Measurements from ENCODE around the gene RPS6KL1.
"Not testable (repeated sequence)": the region's sequence is repeated elsewhere in the genome, so short reads cannot be mapped to it uniquely, and the experiment has no call there.

RPS6KL1 gene

DNA sequence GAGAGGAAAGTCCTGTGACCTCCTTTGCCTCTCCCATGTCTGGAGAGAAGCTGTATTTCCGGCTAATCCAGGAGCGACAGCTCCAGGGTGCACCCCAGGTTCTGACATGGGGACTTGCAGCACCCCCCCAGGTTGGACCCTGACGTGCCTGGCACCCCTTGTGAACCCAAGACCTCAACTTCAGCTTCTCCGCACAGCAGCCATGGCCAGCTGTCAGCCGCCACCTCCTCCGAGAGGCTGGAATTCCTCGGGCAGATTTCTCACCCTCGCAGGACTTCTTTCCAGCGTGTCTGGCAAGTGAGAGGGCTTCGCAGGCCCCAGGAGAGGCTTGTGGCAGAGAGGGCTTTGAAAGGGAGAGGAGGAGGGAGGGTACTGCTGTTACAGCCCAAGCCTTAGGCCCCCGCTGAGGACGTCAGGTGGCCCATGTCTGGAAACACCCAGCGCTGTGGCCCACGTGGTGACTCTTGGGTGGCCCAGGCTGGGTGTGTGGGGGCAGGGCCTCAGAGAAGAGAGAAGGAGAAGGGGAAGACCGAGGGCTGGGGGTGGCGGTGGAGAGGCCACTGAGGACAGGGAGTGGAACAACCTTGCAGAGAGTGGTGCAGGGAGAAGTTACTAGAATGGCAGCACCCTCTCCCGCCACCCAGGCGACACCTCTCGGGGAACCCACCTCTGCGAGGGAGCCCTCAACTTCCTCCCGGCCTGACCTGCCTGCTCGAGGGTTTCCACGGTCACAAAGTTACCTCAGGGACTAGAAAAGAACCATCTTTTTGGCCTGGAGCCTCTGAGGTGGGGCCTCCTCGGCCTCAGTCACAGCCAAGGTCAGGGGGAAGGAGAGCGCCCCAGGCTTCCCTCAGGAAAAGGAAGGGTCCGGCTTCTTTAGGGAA, 11.7 kb upstream of the RPS6KL1 start:
- peak; percentile 20 for DNase-seq

DNA sequence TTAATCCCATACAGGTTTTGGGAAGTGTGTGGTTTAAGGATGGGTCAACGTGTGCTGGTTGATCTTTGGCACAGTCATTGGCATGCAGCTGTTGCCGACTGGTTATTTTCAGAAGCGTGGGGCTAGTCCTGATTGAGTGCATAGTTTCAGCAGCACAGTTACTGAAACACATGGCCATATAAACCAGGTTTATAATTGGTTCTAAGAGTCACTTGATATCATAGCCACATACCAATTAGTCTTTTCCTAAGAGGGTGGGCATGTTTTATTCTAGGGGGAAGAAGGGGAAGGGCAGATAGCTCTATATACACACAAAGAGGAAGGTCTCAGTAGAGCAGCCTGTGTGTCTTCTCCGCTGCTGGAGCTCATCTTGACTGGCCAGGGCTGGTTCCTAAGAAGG, 11.0 kb upstream of the RPS6KL1 start:
- DNase-seq = peak; percentile 73

DNA sequence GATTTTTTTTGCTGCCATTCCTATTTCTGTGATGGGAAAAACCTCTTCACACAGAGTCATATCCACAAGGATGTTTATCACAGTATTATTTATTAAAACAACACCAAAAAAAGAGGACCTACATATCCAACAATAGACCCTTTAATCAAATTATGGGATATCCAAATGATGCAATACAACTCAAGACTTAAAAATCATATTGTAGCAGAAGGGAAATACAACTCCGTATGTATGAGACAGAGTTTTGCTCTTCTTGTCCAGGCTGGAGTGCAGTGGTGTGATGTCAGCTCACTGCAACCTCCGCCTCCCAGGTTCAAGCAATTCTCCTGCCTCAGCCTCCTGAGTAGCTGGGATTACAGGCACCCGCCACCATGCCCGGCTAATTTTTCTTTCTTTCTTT, 9.9 kb upstream of the RPS6KL1 start:
- DNase-seq = not testable (repeated sequence)

DNA sequence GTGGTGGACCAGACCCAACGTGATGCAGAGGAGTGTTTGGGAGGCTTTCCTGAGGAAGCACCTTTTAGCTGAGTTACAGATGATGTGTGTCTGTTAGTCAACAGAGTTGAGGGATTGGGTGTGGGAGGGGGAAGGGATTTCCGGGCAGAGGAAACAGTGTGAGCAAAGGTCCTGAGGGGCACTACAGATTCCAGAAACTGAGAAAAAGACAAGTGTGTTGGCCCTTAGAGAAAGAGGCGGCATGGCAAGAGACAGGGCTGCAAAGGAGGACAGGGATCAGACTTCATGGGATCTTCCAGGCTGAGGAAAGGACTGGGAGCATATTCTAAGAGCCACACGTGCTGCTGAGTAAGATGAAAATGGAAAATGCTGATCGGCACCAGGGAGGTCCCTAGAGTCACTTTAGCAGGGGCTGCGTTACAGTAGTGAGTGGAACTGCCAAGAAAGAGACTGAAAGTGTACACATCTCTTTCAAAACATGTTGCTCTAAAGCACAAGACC, 9.4 kb upstream of the RPS6KL1 start:
- DNase-seq = no peak

DNA sequence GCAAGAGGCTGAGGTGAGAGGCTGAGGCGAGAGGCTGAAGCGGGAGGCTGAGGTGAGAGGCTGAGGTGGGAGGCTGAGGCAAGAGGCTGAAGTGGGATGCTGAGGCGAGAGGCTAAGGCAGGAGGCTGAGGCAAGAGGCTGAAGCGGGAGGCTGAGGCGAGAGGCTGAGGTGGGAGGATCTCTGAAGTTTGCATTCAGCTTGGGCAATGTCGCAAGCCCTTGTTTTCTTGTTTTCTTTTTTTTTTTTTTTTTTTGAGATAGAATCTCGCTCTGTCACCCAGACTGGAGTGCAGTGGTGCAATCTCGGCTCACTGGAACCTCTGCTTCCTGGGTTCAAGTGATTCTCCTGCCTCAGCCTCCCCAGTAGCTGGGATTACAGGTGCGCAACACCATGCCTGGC, 8.7 kb upstream of the RPS6KL1 start:
- not testable (repeated sequence) for DNase-seq

DNA sequence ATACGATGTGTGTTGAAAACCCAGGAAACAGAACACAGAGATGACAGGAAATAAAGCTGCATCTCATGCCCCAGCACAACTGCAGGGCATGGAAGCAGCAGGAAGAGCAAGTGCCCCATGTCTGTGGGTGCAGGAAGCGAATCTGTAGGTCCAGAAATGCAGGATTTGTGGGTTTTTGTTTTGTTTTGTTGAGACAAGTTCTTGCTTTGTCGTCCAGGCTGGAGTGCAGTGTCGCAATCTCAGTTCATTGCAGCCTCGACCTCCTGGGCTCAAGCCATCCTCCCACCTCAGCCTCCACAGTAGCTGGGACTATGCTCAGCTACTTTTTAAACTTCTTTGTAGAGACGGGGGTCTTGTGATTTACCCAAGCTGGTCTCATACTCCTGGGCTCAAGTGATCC, 6.2 kb upstream of the RPS6KL1 start:
- DNase-seq = no peak

DNA sequence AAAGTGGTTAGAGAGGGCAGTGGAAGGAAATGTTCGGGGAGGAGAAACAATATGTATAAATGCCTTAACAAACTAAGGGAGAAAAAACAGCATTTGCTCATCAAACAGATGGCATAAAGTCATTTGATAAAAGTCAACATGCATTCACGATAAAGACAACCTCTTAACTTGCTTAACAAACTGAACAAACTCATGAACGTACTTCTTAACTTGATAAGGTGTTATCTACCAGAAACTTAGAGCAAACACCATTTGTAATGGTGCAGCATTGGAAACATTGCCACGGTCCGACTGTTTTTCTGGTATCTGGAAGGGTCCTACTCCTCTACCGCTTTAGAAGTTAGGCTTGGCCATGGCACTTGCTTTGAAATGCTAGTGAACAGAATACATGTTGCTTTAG, 4.2 kb upstream of the RPS6KL1 start:
- DNase-seq = no peak

DNA sequence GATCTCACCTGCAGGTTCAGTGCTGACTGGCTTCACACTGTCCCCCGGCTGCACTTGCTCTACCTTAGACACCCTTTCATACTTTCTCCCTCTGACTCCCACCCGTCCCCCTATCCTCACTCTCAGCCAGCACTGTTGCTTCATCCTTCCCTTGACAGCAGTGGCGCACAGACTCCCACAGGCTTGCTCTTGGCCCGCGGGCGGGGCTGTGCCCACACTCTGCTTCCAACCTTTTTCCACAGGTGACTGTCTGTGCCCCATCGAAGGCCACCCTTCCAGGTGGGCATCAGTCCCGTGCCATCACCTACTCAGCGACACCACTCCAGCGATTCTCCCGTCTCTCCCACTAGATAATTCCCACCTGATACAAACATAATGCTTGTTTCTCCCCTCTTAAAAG, 1.0 kb upstream of the RPS6KL1 start:
- no peak for DNase-seq

DNA sequence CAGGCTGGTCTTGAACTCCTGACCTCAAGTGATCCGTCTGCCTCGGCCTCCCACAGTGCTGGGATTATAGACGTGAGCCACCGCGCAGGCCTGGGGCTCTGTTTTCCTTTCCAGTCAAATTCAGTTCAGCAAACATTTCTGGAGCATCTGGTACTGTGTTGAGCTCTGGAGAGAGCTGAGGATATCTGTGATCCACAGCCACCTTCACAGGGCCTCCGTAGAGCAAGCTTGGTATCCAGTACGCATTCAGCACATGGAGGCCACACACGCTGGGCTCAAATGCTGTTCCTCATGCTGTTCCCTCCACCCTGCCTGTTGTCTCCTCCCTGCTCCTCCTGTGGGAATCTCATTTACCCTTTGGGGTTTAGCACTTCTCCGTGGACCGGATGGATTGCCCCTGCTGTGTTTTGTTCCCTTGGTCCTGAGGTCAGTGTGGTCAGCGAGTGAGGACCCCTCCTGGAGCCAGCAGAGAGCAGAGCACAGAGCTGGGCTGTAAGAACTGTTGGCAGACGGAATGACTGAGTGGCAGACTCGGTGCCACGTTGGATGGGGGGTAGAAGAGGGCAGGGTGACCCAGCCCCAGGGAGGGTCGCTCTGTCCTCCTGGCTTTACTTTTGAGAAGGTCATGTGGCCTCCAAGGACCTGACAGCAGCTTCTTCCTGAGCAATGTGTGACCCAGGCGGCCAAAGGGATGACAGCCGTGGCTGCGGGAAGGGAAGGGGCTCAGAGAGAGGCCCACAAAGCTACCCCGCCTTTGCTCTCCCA, 891 bp downstream of the RPS6KL1 start:
- no peak for DNase-seq

DNA sequence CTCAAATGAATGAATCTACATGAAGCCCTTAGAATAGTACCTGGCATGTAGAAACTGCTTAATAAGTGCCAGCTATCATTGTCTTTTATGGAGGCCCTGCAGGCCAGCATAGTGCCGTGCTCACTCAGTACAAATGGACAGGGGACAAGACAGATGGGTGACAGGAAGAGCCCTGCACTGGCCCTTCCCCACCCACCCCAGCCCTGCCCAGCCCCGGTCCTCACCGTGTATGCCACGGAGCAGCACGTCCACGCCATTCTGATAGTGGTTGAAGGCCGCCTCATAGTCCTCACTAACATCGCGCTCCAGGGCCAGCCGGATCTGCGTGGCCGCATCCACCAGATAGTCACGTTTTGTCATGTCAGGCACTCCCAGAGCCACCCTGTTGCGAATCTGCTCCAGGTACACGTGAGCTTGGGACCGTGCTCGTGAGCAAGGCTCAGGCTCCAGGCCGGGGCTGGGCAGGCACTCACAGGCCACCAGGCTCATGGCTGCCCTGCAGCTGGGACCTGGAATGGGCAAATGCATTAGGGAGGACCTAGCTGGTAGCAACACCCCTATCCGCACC, 1.9 kb downstream of the RPS6KL1 start:
- no peak for DNase-seq

DNA sequence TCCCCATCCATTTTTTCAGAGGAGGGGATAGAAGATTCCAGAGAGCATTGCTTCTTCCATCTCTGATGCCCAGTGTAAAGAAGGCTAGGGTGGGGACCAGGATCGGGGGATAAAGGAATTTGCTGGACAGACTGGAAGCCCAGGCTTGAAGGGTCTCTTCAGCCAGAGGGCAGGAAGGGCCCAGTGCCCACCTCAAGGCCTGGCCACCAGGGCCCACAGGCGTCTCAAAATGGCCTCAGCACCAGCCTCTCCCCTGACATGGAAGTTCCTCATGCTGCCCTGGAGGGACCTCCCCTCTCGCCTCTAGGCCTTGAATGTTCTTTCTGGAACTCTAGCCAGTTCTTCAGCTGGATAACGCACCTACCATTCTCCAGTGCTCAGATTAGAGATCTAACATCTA, 2.8 kb downstream of the RPS6KL1 start:
- DNase-seq = no peak

DNA sequence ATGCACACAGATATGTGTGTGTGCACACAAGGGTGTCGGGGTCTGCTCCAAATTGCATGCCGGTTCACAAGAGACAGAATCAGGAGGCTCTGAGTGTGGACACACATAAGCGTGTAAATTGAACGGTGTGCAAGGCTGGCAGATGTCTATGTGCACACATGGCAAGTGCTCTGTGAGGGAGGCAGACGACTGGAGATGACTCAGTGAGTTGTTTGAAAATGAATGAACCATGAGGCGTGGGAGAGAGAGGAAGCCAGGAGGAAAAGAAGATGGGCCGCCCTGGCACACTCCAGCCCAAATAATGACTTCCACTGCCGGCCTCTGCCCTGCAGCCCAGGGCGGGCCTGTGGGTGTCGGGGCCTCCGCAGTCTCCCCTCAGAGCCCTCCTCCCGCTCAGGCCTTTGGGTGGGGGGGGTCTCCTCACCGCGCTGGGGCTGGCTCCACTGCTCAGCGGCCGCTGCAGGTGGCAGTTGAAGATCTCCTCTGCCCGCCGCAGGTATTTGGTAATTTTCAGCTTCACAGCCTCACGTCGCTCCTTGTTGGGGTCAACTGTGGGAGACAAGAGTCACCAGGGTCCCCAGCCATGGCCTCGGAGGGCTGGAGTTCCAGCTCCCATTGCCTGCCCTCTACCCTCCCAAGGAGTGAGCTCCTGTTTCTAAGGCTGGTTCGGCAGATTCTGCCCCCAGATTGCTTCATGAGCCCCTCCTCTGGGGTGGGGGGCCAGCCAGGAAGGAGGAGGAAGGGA, 3.5 kb downstream of the RPS6KL1 start:
- no peak for DNase-seq

DNA sequence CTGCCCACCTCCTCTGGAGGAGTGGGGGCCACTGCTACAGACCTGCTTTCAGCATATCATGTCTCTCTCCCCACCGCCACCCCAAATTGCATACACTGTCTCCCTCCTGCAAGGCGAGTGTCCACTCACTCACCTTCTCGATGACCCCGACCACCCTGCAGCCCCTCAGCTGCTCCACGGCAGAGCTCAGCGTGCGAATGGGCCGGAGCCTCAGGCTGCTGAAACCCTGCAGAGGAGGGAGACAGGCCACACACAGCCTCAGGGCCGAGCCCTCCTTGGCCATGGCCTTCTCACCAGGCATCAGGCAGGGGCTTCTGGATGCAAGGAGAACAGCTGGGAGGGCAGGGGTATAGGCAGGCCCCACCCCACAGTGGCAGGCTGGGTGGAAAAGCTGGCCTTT, 4.7 kb downstream of the RPS6KL1 start:
- DNase-seq = no peak

DNA sequence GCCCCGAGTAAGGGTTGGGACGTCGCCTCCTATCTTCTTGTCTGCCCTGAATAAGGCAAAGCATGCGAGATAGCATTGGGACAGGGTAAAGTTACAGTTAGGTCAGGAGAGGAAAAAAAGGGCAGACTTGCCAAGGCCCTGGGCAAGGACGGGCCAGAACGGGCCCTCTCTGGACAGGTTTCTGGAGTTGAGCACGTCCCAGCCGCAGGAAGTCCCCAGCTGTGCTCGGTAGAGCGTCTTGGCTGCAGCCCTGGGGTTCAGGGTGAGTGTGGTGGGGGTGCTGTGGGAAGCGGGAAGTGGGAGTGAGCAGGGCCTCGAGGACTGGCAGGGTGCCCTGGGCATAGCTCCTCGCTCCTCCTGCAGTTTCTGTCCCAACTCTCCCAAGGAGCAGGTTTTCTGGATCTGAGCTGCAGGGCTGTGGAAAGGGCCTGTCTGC, 5.4 kb downstream of the RPS6KL1 start:
- no peak for DNase-seq

DNA sequence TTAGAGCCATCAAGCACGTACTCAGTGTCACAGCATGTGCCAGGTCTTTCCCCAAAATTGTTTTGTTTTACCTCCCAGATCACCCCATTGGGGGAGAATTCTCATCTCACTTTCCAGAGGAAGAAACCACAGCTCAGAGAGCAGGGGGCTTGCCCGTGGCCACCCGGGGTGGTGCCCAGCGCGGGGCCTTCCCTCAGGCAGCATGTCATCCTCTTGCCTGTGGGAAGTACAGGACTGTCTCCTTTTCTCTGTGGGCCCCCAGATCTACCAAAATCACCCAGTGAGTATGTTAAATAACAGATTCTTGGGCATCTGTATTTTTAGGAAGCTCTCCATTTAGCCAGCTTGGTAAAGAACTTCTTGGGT, 5.9 kb downstream of the RPS6KL1 start:
- no peak for DNase-seq

DNA sequence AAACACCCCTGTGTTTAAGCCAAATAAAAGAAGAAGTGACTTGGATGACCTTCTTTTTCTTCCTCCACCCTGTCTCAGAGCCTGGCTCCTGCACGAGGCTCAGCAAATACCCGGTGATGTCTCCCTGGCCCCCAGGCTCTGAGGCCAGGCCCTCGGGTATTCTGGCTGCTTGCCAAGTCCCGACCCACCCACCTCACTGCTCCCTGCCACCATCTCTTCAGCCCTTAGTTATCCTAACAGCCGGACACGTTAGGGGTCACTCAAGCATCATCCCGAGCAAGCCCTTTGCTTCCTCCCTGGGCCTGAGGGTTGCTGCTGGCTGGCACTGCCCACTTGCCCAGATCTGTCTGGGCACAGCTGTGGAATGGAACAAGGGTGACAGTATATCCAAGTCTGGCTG, 7.2 kb downstream of the RPS6KL1 start:
- DNase-seq = no peak

DNA sequence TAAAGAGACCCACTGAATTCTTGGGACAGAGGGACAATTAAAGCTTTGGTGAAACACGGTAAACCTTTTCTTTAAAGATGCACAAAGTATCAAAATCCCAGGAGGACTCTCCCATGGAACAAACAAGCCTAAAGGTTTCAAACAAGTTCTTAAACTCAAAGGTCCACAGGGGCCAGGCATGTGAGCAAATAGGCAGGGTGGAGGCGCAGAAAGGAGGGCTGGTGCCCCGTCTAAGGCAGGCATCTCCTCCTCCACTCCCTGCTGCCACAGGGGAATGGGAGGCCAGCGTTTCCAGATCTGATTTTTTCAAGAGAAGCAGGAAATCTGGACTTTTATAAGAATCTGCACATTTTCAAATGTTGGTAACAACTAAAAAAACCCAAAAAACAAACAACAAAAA, 7.6 kb downstream of the RPS6KL1 start:
- no peak for DNase-seq

DNA sequence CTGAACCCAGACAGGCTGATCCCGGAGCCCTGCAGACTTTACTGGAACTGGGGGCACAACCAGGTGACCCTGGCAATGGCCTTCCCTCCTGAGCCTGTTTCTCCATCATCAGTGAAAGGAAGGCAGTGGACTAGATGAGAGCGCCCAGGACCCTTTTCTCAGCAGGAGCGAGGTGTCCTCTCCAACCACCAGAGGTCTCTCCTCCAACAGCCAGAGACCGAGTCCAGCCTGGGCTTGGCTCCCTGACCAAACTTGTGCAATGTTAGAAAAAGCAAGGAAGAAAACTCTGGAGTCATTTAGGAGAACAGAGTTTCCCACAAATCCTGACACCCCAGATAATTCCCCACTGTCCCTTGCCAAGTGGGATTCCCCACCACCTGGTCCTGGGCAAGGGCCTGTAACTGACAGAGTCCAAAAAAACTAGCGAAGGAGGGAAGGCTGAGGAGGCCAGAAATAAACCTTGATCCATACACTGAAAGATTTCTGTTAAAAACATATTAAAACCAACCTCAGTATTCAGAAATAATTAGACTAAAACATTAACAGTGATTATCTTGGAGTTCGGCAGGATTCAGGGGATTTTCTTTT, 9.0 kb downstream of the RPS6KL1 start:
- DNase-seq = no peak

DNA sequence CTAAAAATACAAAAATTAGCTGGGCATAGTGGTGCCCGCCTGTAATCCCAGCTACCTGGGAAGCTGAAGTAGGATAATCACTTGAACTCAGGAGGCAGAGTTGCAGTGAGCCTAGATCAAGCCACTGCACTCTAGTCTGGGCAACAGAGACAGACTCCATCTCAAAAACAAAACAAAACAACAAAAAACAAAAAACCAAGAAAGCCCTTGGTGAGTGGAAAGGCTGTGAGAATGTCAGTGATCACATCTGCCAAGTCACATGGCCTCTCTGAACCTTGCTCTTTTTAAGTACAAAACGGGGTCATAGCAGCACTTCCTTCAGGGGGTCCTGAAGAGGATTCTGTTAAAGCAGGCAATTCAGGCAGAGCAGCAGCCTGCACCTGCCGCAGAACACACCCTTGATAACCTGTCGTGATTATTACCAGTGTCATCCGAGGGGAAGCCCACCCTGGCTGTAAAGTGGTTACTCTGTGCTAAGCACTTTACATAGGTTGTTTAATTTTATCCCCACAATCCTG, 9.6 kb downstream of the RPS6KL1 start:
- no peak for DNase-seq

DNA sequence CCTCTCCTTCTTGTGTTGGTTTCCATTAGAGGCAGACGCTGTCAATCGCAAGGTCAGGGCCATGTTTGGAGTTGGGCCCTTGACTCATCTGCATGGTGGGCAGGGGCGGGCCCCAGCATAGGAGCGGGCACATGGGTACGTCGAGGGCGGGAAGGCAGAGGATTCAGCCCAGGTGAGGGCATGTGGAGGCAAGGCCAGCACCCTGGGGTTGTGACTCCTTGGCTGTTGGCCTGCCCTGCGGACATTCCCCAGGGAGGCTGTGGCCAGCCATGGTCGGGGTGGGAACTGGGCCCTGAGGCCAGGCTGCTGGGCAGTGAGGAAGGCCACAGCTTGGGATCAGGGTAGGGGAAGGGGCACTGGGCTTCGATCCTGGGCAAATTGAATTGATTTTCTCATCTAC, 10.3 kb downstream of the RPS6KL1 start:
- no peak for DNase-seq

DNA sequence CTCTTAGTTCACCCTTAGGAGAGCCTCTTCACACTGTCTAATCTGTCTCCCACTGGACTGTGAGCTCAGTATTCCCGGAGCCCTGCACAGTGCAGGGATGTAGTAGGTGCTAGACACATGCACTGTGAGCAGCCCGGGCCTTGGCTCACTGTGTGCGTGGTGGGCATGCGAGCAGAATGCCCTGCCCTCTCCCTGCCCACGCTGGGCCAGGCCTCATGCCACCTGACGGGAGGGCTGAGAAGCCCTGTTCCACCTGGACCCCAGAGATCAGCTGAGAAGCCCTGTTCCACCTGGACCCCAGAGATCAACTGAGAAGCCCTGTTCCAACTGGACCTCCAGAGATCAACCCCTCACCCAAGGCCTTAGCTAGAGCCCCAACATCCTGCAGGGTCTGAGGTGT, 10.9 kb downstream of the RPS6KL1 start:
- no peak for DNase-seq

DNA sequence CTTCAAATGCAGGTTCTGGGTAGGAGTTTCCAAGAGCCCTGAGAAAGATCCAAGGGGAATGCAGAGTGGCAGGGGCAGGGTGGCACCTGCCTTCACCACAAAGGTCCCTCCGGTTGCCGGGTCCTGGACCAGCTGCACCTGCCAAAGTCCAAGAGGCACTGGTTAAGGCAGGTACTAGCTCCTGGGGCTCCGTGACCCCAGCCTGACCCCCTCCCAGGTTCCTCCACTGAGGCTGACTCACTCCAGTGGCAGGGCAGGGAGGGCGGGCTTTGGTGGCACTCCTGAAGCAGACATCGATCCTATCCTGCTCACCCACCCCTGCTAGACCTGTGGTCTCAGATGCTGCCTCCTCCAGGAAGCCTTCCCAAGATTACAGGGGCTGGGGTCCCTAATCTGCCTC, 11.4 kb downstream of the RPS6KL1 start:
- DNase-seq = no peak

DNA sequence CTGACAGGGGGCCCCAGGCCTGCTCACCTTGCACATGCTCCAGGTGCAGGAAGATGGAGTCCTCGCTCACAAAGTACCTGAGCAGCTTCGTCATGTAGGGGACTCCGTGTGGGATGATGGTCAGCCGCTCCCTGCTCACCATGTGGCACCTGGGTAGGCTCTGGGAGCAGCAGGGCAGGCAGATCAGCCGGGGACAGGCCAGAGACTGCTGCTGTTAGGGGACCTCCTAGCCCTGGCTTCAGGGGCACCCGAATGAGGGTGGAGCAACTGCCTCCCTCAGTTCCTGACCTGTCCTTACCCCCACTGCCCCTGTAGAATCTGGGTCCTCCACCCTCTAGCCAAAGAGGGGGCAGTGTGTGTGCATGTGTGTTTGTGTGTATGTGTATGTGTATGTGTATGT, 11.8 kb downstream of the RPS6KL1 start:
- no peak for DNase-seq

Measured in NCI-H524 treated with DMSO at 0.1 percent for 48 hours (cell line).